Nephron (organoid): ENCODE results near the gene UGT1A9.

ENCODE experiments used
- H3K27ac Mint-ChIP-seq, 3 experiments: 2 replicates each; pipeline ENCODE4 v1.8.0; 2020; ENCODE audit warnings: mixed read lengths in 3 of 3, mild to moderate bottlenecking in 2 of 3, moderate library complexity in 1 of 3
- H3K27me3 Mint-ChIP-seq: 2 replicates; pipeline ENCODE4 v1.8.0; 2021; ENCODE audit warnings: low read depth, mild to moderate bottlenecking, moderate library complexity, mixed read lengths
- H3K36me3 Mint-ChIP-seq: 2 replicates; pipeline ENCODE4 v1.8.0; 2020; ENCODE audit warnings: low read depth, mixed read lengths
- H3K4me1 Mint-ChIP-seq: 2 replicates; pipeline ENCODE4 v1.8.0; 2020; ENCODE audit warnings: mixed read lengths
- H3K4me3 Mint-ChIP-seq, 3 experiments: 2 replicates each; pipeline ENCODE4 v1.8.0; 2020; ENCODE audit warnings: mild to moderate bottlenecking in 3 of 3, mixed read lengths in 3 of 3, moderate library complexity in 2 of 3
- H3K9me3 Mint-ChIP-seq: 2 replicates; pipeline ENCODE4 v1.8.0; 2020; ENCODE audit warnings: mixed read lengths
- TF ChIP-seq, protein P1 (sequence below), 3 experiments: fragments of 200-600 bp; sonication (generic); IDR thresholded peaks; one replicate each; pipeline ENCODE4 v1.5.0; 2021; ENCODE audit warnings: antibody characterized with exemption in 3 of 3; ENCODE audit not compliant: unreplicated experiment in 3 of 3

UGT1A9 gene

DNA sequence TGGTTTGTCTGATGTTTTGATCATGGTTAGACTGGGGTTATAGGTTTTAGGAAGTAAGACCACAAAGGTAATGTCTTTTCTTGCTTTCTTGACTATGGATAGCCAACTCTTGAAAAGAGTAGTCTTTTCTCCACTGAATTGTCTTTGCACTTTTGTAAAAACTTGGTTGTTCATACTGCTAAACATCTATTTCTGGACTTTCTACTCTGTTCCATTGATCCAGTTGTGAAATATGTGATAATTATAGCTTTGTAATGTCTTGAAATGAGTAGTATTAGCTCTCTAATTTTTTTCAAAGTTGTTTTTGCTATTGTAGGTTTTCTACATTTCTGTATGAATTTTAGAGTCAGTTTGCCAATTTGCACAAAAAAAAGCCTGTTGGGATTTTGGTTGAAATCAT is 13.1 kb upstream of the UGT1A9 start:
- peaks cover 8% of the 10 kb centered on the region for H3K27me3 Mint-ChIP-seq
- H3K27ac Mint-ChIP-seq: no peak overlapping the region
- TF ChIP-seq, protein P1, sequence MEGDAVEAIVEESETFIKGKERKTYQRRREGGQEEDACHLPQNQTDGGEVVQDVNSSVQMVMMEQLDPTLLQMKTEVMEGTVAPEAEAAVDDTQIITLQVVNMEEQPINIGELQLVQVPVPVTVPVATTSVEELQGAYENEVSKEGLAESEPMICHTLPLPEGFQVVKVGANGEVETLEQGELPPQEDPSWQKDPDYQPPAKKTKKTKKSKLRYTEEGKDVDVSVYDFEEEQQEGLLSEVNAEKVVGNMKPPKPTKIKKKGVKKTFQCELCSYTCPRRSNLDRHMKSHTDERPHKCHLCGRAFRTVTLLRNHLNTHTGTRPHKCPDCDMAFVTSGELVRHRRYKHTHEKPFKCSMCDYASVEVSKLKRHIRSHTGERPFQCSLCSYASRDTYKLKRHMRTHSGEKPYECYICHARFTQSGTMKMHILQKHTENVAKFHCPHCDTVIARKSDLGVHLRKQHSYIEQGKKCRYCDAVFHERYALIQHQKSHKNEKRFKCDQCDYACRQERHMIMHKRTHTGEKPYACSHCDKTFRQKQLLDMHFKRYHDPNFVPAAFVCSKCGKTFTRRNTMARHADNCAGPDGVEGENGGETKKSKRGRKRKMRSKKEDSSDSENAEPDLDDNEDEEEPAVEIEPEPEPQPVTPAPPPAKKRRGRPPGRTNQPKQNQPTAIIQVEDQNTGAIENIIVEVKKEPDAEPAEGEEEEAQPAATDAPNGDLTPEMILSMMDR (IDR thresholded peaks at IDR 0.05; ENCODE audit: unreplicated experiment in 3 of 3): no peak
- no peaks in the 10 kb centered on the region for H3K4me1 Mint-ChIP-seq
- H3K36me3 Mint-ChIP-seq: no peaks in the 10 kb centered on the region
- no peaks in the 10 kb centered on the region for H3K9me3 Mint-ChIP-seq
- H3K4me3 Mint-ChIP-seq: no peak overlapping the region

DNA sequence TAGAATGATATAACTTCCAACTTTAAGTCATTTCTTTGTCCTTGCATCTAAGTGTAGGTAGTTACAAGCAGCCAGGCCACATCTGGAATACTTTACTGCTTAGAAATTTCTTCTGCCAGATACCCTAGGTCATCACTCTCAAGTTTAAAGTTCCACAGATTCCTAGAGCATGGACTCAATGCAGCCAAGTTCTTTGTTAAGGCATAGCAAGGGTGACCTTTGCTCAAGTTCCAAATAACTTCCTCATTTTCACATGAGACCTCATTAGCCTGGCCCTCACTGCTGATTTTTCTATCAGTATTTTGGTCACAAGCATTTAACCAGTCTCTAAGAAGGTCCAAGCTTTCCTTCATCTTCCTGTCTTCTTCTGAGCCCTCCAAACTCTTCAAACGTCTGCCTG is 7.8 kb upstream of the UGT1A9 start:
- Mint-ChIP-seq H3K36me3 (no peaks in the 10 kb centered on the region), H3K9me3 (peaks cover 10% of the 10 kb centered on the region), H3K27ac (no peak overlapping the region), H3K27me3 (peaks cover 8% of the 10 kb centered on the region), H3K4me3 (no peak overlapping the region), H3K4me1 (no peaks in the 10 kb centered on the region)
- TF ChIP-seq, protein P1 (IDR thresholded peaks at IDR 0.05; ENCODE audit: unreplicated experiment in 3 of 3): no peak

DNA sequence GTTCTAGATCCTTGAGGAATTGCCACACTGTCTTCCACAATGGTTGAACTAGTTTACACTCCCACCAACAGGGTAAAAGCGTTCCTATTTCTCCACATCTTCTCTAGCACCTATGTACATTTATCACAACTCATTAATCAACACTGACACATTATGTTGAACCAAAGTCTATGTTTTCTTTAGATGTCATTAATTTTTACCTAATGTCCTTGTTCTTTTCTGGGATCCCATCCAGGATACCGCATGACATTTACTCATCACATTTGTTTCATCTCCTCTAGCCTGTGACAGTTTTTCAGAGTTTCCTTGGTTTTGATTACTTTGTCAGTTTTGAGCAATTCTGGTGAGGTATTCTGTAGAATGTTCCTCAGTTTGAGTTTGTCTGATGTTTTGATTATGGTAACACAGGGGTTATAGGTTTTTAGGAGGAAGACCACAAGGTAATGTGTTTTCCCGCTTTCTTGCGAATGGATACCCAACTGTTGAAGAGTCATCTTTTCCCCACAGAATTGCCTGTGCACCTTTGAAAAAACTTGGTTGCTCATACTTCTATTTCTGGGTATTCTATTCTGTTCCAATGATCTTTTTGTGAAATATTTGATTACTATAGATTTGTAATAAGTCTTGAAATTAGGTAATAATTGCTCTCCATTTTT is 3.0 kb upstream of the UGT1A9 start:
- H3K27me3 Mint-ChIP-seq: peaks cover 6% of the 10 kb centered on the region

DNA sequence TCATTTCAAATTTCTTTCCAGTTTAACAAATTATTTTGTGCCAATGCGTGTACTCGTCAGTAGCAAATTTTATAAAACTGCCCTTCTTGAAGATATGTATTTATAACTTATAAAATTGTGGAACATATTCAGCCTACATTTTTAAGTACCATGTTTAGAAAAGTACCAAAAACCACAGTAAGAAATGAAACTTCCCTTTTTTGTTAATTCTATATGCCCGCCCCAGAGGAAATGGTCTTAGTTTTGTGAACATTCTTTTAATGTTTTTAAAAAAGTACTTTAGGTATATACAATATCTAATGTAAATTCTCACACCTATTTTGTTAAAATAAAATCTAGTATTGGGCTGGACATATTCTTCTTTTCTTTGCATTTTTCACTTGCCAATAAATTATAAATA is 1.2 kb downstream of the UGT1A9 start:
- Mint-ChIP-seq H3K4me3 (no peak overlapping the region), H3K4me1 (peaks cover 6% of the 10 kb centered on the region), H3K36me3 (no peaks in the 10 kb centered on the region), H3K27ac (no peak overlapping the region), H3K9me3 (peaks cover 11% of the 10 kb centered on the region), H3K27me3 (peaks cover 6% of the 10 kb centered on the region)
- TF ChIP-seq, protein P1 (IDR thresholded peaks at IDR 0.05; ENCODE audit: unreplicated experiment in 3 of 3): no peak

More for the DNA sequence above, 3.0 kb upstream of the UGT1A9 start:
- Mint-ChIP-seq H3K4me3 (no peak overlapping the region), H3K9me3 (peaks cover 10% of the 10 kb centered on the region), H3K36me3 (no peaks in the 10 kb centered on the region), H3K4me1 (no peaks in the 10 kb centered on the region), H3K27ac (no peak overlapping the region)
- TF ChIP-seq, protein P1 (IDR thresholded peaks at IDR 0.05; ENCODE audit: unreplicated experiment in 3 of 3): no peak

DNA sequence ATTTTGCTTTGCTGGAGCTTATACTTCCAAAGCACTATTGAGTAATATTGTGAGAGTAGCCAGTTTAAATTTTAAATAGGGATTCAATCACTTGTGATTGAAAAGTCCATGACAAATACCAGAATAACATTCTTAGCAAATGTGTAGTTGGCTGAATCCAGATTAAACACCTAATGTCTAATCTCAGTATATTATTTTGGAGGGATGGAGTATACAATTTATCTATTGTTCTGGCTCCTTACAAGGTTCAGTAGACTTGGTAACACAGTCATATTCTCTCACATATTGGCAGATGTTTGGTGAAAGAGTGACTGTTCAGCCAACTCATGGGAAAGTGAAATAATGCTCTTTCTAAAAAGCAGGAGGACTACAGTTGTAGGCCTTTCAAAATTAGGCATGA is 2.2 kb downstream of the UGT1A9 start:
- H3K27me3 Mint-ChIP-seq: peaks cover under 1% of the 10 kb centered on the region
- H3K4me3 Mint-ChIP-seq: no peak overlapping the region
- no peaks in the 10 kb centered on the region for H3K36me3 Mint-ChIP-seq
- peaks cover 6% of the 10 kb centered on the region for H3K4me1 Mint-ChIP-seq
- TF ChIP-seq, protein P1 (IDR thresholded peaks at IDR 0.05; ENCODE audit: unreplicated experiment in 3 of 3): no peak
- H3K27ac Mint-ChIP-seq: no peak overlapping the region
- peaks cover 3% of the 10 kb centered on the region for H3K9me3 Mint-ChIP-seq

DNA sequence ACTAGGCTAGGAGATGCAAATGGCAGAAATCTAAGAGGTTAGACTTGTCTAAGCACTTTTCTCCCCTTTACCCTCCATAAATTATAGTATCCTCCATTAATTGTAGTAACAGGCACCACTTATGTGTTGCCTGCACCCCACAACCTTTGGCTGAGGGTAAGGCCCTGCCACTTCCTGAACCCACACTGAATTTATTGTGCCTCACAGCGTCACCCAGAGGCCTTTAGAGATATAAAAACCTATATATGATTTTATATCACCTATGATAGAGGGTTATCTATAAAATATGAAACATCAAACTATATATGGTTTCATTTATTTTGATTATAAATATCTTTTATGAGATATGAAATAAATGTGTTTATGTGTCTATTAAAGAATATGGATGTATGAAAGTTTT is 2.6 kb downstream of the UGT1A9 start:
- H3K27me3 Mint-ChIP-seq: no peaks in the 10 kb centered on the region
- no peaks in the 10 kb centered on the region for H3K36me3 Mint-ChIP-seq
- H3K27ac Mint-ChIP-seq: no peak overlapping the region
- peaks cover 3% of the 10 kb centered on the region for H3K9me3 Mint-ChIP-seq
- TF ChIP-seq, protein P1 (IDR thresholded peaks at IDR 0.05; ENCODE audit: unreplicated experiment in 3 of 3): no peak
- H3K4me3 Mint-ChIP-seq: no peak overlapping the region
- peaks cover 6% of the 10 kb centered on the region for H3K4me1 Mint-ChIP-seq
